Testis (tissue), 2 donors: Measurements from ENCODE around the gene LCE1E.

ENCODE experiments used
- POLR2A ChIP-seq: fragments of 450-650 bp; IDR thresholded peaks from one replicate; pipeline ENCODE4 v1.6.1; 2017; ENCODE audit warnings: antibody characterized with exemption, mild to moderate bottlenecking, moderate library complexity
- TF ChIP-seq, protein P1 (sequence below), 3 experiments: fragments of 450-650 bp in 2 of 3; fragments of 200-600 bp in 1 of 3; sonication (generic) in 1 of 3; IDR thresholded peaks; one replicate each; pipeline ENCODE4 v1.5.1; 2016 to 2019; ENCODE audit warnings: antibody characterized with exemption in 3 of 3, mild to moderate bottlenecking in 2 of 3, moderate library complexity in 1 of 3

DNA sequence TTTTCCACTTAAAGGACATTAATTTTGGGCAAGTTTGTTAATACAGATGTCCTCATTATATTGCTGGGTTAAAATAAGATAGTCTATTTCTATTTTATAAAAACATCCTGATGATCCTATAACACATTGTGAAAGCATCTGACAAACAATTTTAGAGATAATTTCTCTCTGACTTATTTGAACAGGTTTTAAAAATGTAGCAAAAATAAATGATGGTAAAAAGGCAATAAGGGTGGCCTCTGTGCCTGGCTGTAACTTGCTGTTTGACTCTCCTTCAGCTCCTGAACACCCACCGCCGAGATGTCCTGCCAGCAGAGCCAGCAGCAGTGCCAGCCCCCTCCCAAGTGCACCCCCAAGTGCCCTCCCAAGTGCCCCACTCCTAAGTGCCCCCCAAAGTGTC lies 41.1 kb downstream of the LCE1E start, which contains the start of gene LCE1A:
- TF ChIP-seq, protein P1, sequence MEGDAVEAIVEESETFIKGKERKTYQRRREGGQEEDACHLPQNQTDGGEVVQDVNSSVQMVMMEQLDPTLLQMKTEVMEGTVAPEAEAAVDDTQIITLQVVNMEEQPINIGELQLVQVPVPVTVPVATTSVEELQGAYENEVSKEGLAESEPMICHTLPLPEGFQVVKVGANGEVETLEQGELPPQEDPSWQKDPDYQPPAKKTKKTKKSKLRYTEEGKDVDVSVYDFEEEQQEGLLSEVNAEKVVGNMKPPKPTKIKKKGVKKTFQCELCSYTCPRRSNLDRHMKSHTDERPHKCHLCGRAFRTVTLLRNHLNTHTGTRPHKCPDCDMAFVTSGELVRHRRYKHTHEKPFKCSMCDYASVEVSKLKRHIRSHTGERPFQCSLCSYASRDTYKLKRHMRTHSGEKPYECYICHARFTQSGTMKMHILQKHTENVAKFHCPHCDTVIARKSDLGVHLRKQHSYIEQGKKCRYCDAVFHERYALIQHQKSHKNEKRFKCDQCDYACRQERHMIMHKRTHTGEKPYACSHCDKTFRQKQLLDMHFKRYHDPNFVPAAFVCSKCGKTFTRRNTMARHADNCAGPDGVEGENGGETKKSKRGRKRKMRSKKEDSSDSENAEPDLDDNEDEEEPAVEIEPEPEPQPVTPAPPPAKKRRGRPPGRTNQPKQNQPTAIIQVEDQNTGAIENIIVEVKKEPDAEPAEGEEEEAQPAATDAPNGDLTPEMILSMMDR (IDR thresholded peaks at IDR 0.05), result no peak
- TF ChIP-seq POLR2A, result no peak
